HCT116 (cell line): Measurements from ENCODE around the gene TYW3. TPM values are rescaled to one million over a fixed set of nuclear protein-coding genes. Genes with fewer than 3 reads are reported as not detected.

Experiments used
- ATAC-seq: fragments of 200-7000 bp; cut with Tn5 transposase; 2 replicates; pipeline ENCODE4 v1.9.1; 2020; ENCODE audit warnings: mild to moderate bottlenecking, moderate library complexity
- BruUV-seq: library from RNA; stranded (reverse); fragments of 400-500 nt; replicated peaks from 2 replicates; lab custom pipeline; 2021; lab: Mats Ljungman, UMichigan
- CTCF ChIA-PET: fragments of 300-600 bp; sonication (Branson Sonifier 250); formaldehyde crosslinking; loops from one replicate; lab custom pipeline; 2021; ENCODE audit warnings: antibody characterized with exemption; lab: Charles Lee
- POLR2A ChIA-PET: fragments of 300-600, 350-600 bp; sonication (Branson Sonifier 250); formaldehyde crosslinking; loops from one replicate; lab custom pipeline; 2021; ENCODE audit warnings: antibody characterized with exemption; lab: Charles Lee
- RAD21 ChIA-PET, 2 experiments: fragments of 300-600 bp; sonication (Branson Sonifier 250); formaldehyde crosslinking; loops; one replicate each; lab custom pipeline; 2023; ENCODE audit warnings: low total read pairs in 2 of 2; ENCODE audit not compliant: uncharacterized antibody in 2 of 2, unreplicated experiment in 2 of 2, low non-redundant PET in 1 of 2; lab: Charles Lee
- DNase-seq: peaks from one replicate; pipeline ENCODE4 v3.0.0-alpha.2; 2010; ENCODE audit warnings: low read depth, low spot score
- H2AFZ ChIP-seq: fragments of 200-600 bp; shearing (Covaris generic), sonication (generic); 2 replicates; pipeline ENCODE4 v1.6.1; 2017; ENCODE audit warnings: low read depth, mixed run types, mixed read lengths, antibody characterized with exemption, low read length; ENCODE audit not compliant: poor library complexity, severe bottlenecking
- H3K27ac ChIP-seq: 2 replicates; pipeline ENCODE4 v1.5.1; 2012; ENCODE audit warnings: low read depth, low read length
- H3K27me3 ChIP-seq: fragments of 200-600 bp; sonication (generic); 2 replicates; pipeline ENCODE4 v1.6.1; 2016; ENCODE audit warnings: mixed run types, low read length, mixed read lengths; ENCODE audit not compliant: insufficient read depth
- H3K36me3 ChIP-seq, 2 experiments: fragments of 200-500 bp in 1 of 2; fragments of 200-600 bp in 1 of 2; sonication (Bioruptor generic) in 1 of 2; sonication (generic) in 1 of 2; 2 replicates each; pipeline versions ENCODE4 v1.5.1 to v1.6.1; 2014 to 2016; ENCODE audit warnings: low read length in 2 of 2, inconsistent platforms in 1 of 2, mixed read lengths in 1 of 2, mixed run types in 1 of 2; ENCODE audit not compliant: insufficient read depth in 2 of 2, control insufficient read depth in 1 of 2
- H3K4me1 ChIP-seq, 2 experiments: fragments of 200-600 bp in 1 of 2; sonication (generic) in 1 of 2; 2 replicates each; pipeline versions ENCODE4 v1.5.1 to v1.6.1; 2012 to 2017; ENCODE audit warnings: low read length in 2 of 2, inconsistent platforms in 1 of 2, mild to moderate bottlenecking in 1 of 2, mixed read lengths in 1 of 2, mixed run types in 1 of 2, moderate library complexity in 1 of 2; ENCODE audit not compliant: insufficient read depth in 2 of 2, control insufficient read depth in 1 of 2
- H3K4me2 ChIP-seq: fragments of 200-600 bp; sonication (generic); 2 replicates; pipeline ENCODE4 v1.6.1; 2017; ENCODE audit warnings: mixed run types, low read length, mixed read lengths
- H3K4me3 ChIP-seq, 2 experiments: fragments of 200-600 bp in 1 of 2; sonication (generic) in 1 of 2; replicated peaks in 1 of 2; 2 replicates each; pipeline ENCODE4 v1.5.1; 2011 to 2016; ENCODE audit warnings: low read length in 2 of 2, control low read depth in 1 of 2, low read depth in 1 of 2, mild to moderate bottlenecking in 1 of 2, mixed read lengths in 1 of 2, mixed run types in 1 of 2
- H3K79me2 ChIP-seq: fragments of 200-600 bp; sonication (generic); 2 replicates; pipeline ENCODE4 v1.6.1; 2017; ENCODE audit warnings: mild to moderate bottlenecking, mixed run types, low read length, moderate library complexity, mixed read lengths; ENCODE audit not compliant: insufficient read depth
- H3K9ac ChIP-seq: fragments of 200-600 bp; sonication (generic); 2 replicates; pipeline ENCODE4 v1.6.1; 2016; ENCODE audit warnings: low read length, mixed read lengths
- H3K9me2 ChIP-seq: fragments of 200-600 bp; sonication (generic), shearing (Covaris generic); 2 replicates; pipeline ENCODE4 v1.6.1; 2017; ENCODE audit warnings: mixed run types, mild to moderate bottlenecking, moderate library complexity; ENCODE audit not compliant: insufficient read depth
- H3K9me3 ChIP-seq, 2 experiments: fragments of 200-500 bp in 1 of 2; fragments of 200-600 bp in 1 of 2; sonication (Bioruptor generic) in 1 of 2; sonication (generic) in 1 of 2; 2 replicates each; pipeline ENCODE4 v1.6.1; 2014 to 2017; ENCODE audit warnings: low read length in 2 of 2, mixed read lengths in 2 of 2, inconsistent platforms in 1 of 2, low read depth in 1 of 2, mild to moderate bottlenecking in 1 of 2, mixed run types in 1 of 2, moderate library complexity in 1 of 2; ENCODE audit not compliant: control insufficient read depth in 1 of 2, insufficient read depth in 1 of 2
- H4K20me1 ChIP-seq: fragments of 200-600 bp; sonication (generic), shearing (Covaris generic); 2 replicates; pipeline ENCODE4 v1.6.1; 2017; ENCODE audit warnings: mixed run types, mild to moderate bottlenecking, moderate library complexity; ENCODE audit not compliant: insufficient read depth
- CBX3 ChIP-seq: IDR thresholded peaks from 2 replicates; pipeline ENCODE4 v1.6.1; 2012; ENCODE audit warnings: low read depth
- CEBPB ChIP-seq: IDR thresholded peaks from 2 replicates; pipeline ENCODE4 v1.6.1; 2012; ENCODE audit warnings: low read depth
- CTCF ChIP-seq, 3 experiments: fragments of 200-600 bp in 1 of 3; sonication (generic) in 1 of 3; IDR thresholded peaks in 2 of 3; conservative IDR thresholded peaks in 1 of 3; 2 replicates each; pipeline ENCODE4 v1.5.1; 2012 to 2017; ENCODE audit warnings: low read depth in 2 of 3, low read length in 2 of 3, antibody characterized with exemption in 1 of 3, borderline replicate concordance in 1 of 3, control low read depth in 1 of 3, mild to moderate bottlenecking in 1 of 3, mixed read lengths in 1 of 3, mixed run types in 1 of 3, moderate library complexity in 1 of 3; ENCODE audit not compliant: insufficient read depth in 1 of 3
- EGR1 ChIP-seq: IDR thresholded peaks from 2 replicates; pipeline ENCODE4 v1.6.1; 2012; ENCODE audit warnings: low read depth
- EZH2 ChIP-seq: fragments of 200-600 bp; sonication (generic); IDR thresholded peaks from 2 replicates; pipeline ENCODE4 v1.6.1; 2017; ENCODE audit warnings: antibody characterized with exemption, mixed run types
- EZH2phosphoT487 ChIP-seq: fragments of 200-600 bp; IDR thresholded peaks from 2 replicates; pipeline ENCODE4 v1.6.1; 2018; ENCODE audit warnings: antibody characterized with exemption, borderline replicate concordance
- POLR2A ChIP-seq: IDR thresholded peaks from 2 replicates; pipeline ENCODE4 v1.7.0; 2011; ENCODE audit warnings: borderline replicate concordance; ENCODE audit not compliant: insufficient read depth, insufficient read length; ENCODE audit errors: extremely low read depth
- RAD21 ChIP-seq: IDR thresholded peaks from 2 replicates; pipeline ENCODE4 v1.6.1; 2012; ENCODE audit warnings: low read depth, mild to moderate bottlenecking
- REST ChIP-seq: IDR thresholded peaks from 2 replicates; pipeline ENCODE4 v1.6.1; 2012; ENCODE audit warnings: low read depth
- SP1 ChIP-seq: IDR thresholded peaks from 2 replicates; pipeline ENCODE4 v1.6.1; 2012; ENCODE audit warnings: low read depth
- SRF ChIP-seq: IDR thresholded peaks from 2 replicates; pipeline ENCODE4 v1.6.1; 2012; ENCODE audit warnings: low read depth
- TCF7L2 ChIP-seq: IDR thresholded peaks from 2 replicates; pipeline ENCODE4 v1.7.0; 2011; ENCODE audit warnings: borderline replicate concordance, inconsistent platforms; ENCODE audit not compliant: insufficient read depth, insufficient read length; ENCODE audit errors: extremely low read depth
- YY1 ChIP-seq: IDR thresholded peaks from 2 replicates; pipeline ENCODE4 v1.6.1; 2011; ENCODE audit warnings: low read length, low read depth, moderate library complexity, mild to moderate bottlenecking; ENCODE audit not compliant: insufficient replicate concordance; ENCODE audit errors: extremely low read depth
- ZFX ChIP-seq: fragments of 450-650 bp; IDR thresholded peaks from 2 replicates; pipeline ENCODE4 v1.6.1; 2017
- intact Hi-C: fragments of 100-400 bp; cut with micrococcal nuclease; formaldehyde crosslinking; loops from 2 replicates; pipeline ENCODE4 v1.10.0; 2022
- total RNA-seq: library from RNA; stranded (reverse); gene quantifications from one replicate; pipeline ENCODE4 v1.2.1, GENCODE V29; 2021; ENCODE audit not compliant: unreplicated experiment
- TF ChIP-seq, protein P1 (sequence below): IDR thresholded peaks from 2 replicates; pipeline ENCODE4 v1.6.1; 2012

The TYW3 gene
- total RNA-seq, 1 experiment from 2014 or later: 31.8 TPM

- BruUV-seq: no TSS peak
- H2AFZ ChIP-seq: no peak overlapping the region
- TF ChIP-seq EZH2: no peak
- TF ChIP-seq RAD21: no peak
- TF ChIP-seq EGR1: no peak
- TF ChIP-seq REST: no peak
- TF ChIP-seq ZFX: no peak
- TF ChIP-seq, protein P1, sequence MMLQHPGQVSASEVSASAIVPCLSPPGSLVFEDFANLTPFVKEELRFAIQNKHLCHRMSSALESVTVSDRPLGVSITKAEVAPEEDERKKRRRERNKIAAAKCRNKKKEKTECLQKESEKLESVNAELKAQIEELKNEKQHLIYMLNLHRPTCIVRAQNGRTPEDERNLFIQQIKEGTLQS: no peak
- no peak for TF ChIP-seq YY1
- no peak for TF ChIP-seq SP1
- TF ChIP-seq TCF7L2: no peak
- TF ChIP-seq CEBPB: no peak
- TF ChIP-seq SRF: no peak
- TF ChIP-seq CTCF (IDR thresholded peaks at IDR 0.05 in 2 of 3, conservative IDR thresholded peaks at IDR 0.05 in 1 of 3; ENCODE audit: borderline replicate concordance in 1 of 3, insufficient read depth in 1 of 3, low read depth in 2 of 3, low read length in 2 of 3): no peak
- no peak for TF ChIP-seq POLR2A
- TF ChIP-seq CBX3: no peak
- TF ChIP-seq EZH2phosphoT487: no peak
- no peak overlapping the region for H3K4me3 ChIP-seq
- H3K9ac ChIP-seq: no peak overlapping the region
- no peaks in the 10 kb centered on the region for H3K27me3 ChIP-seq
- intact Hi-C loops: no loop called here
- DNase-seq: no peak
- no peak overlapping the region for H3K4me2 ChIP-seq
- H3K4me1 ChIP-seq: no peaks in the 10 kb centered on the region
- H3K27ac ChIP-seq: no peak overlapping the region
- H3K79me2 ChIP-seq: no peaks in the 10 kb centered on the region
- ChIA-PET POLR2A (no interaction called here), RAD21 (no interaction called here), CTCF (no interaction called here)
- H3K9me2 ChIP-seq: no peaks in the 10 kb centered on the region
- no peak for ATAC-seq
- no peaks in the 10 kb centered on the region for H3K9me3 ChIP-seq
- H4K20me1 ChIP-seq: no peaks in the 10 kb centered on the region
- H3K36me3 ChIP-seq: no peaks in the 10 kb centered on the region
These were observed 35.1 kb upstream of the TYW3 start for GRCh38 chr1:74697832-74698231.
